Cerebellar nuclear complex (tissue), 1 donor: ENCODE measurements around the gene JUNB.

Experiments used
- DNase-seq, 2 experiments: peaks; one replicate each; lab custom pipeline; 2025; lab: John Stamatoyannopoulos, UW

JUNB gene

DNA sequence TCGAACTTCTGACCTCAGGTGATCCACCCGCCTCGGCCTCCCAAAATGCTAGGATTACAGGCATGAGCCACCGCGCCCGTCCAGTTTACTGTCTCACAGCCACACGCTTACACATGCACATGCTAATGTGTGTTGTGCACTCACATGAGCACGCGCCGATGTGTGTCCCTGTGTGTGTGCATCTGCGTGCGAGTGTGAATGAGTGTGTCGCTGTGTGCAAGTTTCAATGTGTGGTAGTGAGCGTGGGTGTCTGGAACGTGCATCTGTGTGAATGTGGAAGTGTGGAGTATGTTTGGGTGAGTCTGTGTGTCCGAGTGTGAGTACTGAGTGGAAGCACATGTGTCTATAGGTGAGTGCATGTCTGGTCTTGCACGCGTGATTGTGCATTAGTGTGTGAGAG, 51.2 kb downstream of the JUNB start:
- DNase-seq, result no peak
